GM18519 (cell line): Measurements from ENCODE around the gene PPP6C.

Experiments
- ATAC-seq: cut with Tn5 transposase; IDR thresholded peaks from one replicate; pipeline ENCODE4 v1.9.1; 2021; ENCODE audit warnings: mild to moderate bottlenecking, moderate library complexity; ENCODE audit not compliant: unreplicated experiment, low FRiP score

The PPP6C gene

DNA sequence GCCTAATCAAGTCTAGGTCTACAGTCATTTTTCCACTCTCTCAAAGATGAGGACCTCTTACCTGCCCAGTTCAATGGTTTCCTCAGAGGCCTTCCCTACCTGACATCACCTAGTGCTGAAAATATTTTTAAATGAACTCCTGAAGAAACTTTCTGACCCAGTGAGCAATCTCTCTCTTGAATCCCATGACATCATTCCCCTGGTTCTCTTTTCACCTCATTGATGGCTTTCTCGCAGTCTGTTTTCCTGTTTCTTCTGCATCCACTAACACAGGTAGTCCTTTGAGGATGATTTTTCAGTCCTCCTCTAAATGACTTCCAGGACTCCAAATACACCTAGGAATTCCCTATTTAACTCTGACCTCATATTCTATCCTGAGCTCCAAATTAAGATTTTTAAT is 86.6 kb downstream of the PPP6C start:
- ATAC-seq = no peak

DNA sequence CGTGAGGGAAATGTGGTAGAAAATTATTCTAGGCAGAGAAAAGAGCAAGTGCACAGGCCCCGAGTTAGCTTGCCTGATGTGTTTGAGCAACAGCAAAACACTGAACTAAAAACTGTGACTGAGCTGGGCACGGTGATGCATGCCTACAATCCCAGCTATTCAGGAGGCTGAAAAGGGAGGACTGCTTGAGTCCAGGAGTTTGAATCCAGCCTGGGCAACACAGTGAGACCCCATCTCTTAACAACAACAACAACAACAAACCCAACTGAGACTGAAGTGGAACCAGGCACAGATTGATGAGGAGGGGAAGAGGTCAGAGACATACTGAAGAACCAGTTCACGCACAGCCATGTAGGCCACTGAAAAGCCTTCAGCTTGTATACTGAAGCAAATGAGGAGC is 88.8 kb downstream of the PPP6C start:
- no peak for ATAC-seq

DNA sequence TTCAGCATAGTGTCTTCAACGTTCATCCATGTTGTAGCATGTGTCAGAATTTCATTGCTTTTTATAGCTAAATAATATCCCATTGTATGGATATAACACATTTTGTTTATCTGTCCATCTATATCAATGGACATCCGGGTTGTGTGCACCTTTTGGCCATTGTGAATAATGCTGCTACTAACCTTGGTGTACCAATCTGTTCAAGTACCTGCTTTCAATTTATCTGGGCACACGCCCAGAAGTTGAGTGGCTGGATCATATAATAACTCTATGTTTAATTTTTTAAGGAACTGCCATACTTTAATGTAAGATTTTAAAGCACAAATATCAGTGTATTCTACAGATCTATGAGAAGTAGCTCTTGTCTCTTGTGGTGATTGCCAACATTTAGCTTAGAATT is 89.8 kb downstream of the PPP6C start:
- no peak for ATAC-seq
